K562 (cell line): ENCODE results near the gene HS6ST1. TPM values are rescaled to one million over a fixed set of nuclear protein-coding genes. Genes with fewer than 3 reads are reported as not detected.
A peak's percentile ranks its signal among the peaks of the same experiment; 100 is the strongest.

Source experiments
- ATAC-seq: fragments of 200-7000 bp; cut with Tn5 transposase; 3 replicates; pipeline ENCODE4 v1.9.1; 2020; ENCODE audit warnings: moderate library complexity
- BruUV-seq: library from RNA; stranded (reverse); fragments of 400-500 nt; replicated peaks from 2 replicates; lab custom pipeline; 2021; lab: Mats Ljungman, UMichigan
- CTCF ChIA-PET: fragments of 300-600 bp; formaldehyde crosslinking; extraction: SDS; loops from one replicate; lab custom pipeline; 2021; ENCODE audit warnings: low intra/inter-chr PET ratio; lab: Yijun Ruan, JAX
- POLR2A ChIA-PET: fragments of 300-600, 350-650 bp; sonication (Branson Sonifier 250); formaldehyde crosslinking; extraction: SDS; loops from one replicate; lab custom pipeline; 2021; ENCODE audit warnings: antibody characterized with exemption, inconsistent platforms; lab: Yijun Ruan, JAX
- DNase-seq, 4 experiments: peaks; one replicate each; pipeline versions ENCODE4 v3.0.0 to v3.0.0-alpha.2; 2011 to 2018; ENCODE audit warnings: low spot score in 3 of 4, mixed read lengths in 3 of 4; ENCODE audit errors: extremely low read depth in 1 of 4
- FAIRE-seq: peaks from 2 replicates; lab custom pipeline; 2011; peaks lifted over from hg19 to GRCh38; lab: Jason Lieb, UNC
- H2AFZ ChIP-seq: 2 replicates; pipeline ENCODE4 v1.6.0; 2011; ENCODE audit warnings: low read depth, low read length, control low read depth, inconsistent platforms
- H3K27ac ChIP-seq: fragments of 200-600 bp; 3 replicates; pipeline ENCODE4 v1.8.0; 2011; ENCODE audit warnings: low read depth, mild to moderate bottlenecking, control low read depth, inconsistent platforms, low read length, moderate library complexity, mixed read lengths; ENCODE audit errors: extremely low read depth
- H3K27me3 ChIP-seq, 2 experiments: fragments of 300-600 bp in 1 of 2; 2 replicates in 1 of 2; 3 replicates in 1 of 2; pipeline versions ENCODE4 v1.6.0 to v1.8.0; 2011; ENCODE audit warnings: inconsistent platforms in 2 of 2, low read length in 2 of 2, mild to moderate bottlenecking in 1 of 2, mixed read lengths in 1 of 2, moderate library complexity in 1 of 2; ENCODE audit not compliant: control insufficient read depth in 2 of 2, insufficient read depth in 2 of 2
- H3K36me3 ChIP-seq: fragments of 300-600 bp; 3 replicates; pipeline ENCODE4 v1.8.0; 2011; ENCODE audit warnings: mild to moderate bottlenecking, low read length, inconsistent platforms; ENCODE audit not compliant: control insufficient read depth, insufficient read depth
- H3K4me1 ChIP-seq, 2 experiments: fragments of 200-600 bp in 1 of 2; replicated peaks in 1 of 2; 2 replicates in 1 of 2; 3 replicates in 1 of 2; pipeline versions ENCODE4 v1.5.1 to v1.8.0; 2011; ENCODE audit warnings: inconsistent platforms in 2 of 2, low read length in 2 of 2, mild to moderate bottlenecking in 1 of 2, mixed read lengths in 1 of 2, moderate library complexity in 1 of 2; ENCODE audit not compliant: control insufficient read depth in 2 of 2, insufficient read depth in 2 of 2
- H3K4me2 ChIP-seq: 2 replicates; pipeline ENCODE4 v1.6.1; 2011; ENCODE audit warnings: low read length, control low read depth, inconsistent platforms, mixed read lengths; ENCODE audit not compliant: insufficient read depth
- H3K4me3 ChIP-seq: fragments of 200-600 bp; sonication (generic), shearing (Covaris generic); 2 replicates; pipeline ENCODE4 v1.5.1; 2016; ENCODE audit warnings: control low read depth, inconsistent platforms
- H3K79me2 ChIP-seq: fragments of 200-600 bp; 3 replicates; pipeline ENCODE4 v1.8.0; 2011; ENCODE audit warnings: low read length, inconsistent platforms; ENCODE audit not compliant: control insufficient read depth, insufficient read depth
- H3K9ac ChIP-seq, 2 experiments: 2 replicates each; pipeline versions ENCODE4 v1.6.0 to v1.6.1; 2011; ENCODE audit warnings: low read depth in 2 of 2, low read length in 2 of 2, control low read depth in 1 of 2, inconsistent platforms in 1 of 2, mild to moderate bottlenecking in 1 of 2, mixed read lengths in 1 of 2; ENCODE audit not compliant: insufficient read depth in 1 of 2
- H3K9me1 ChIP-seq: one replicate; pipeline ENCODE4 v1.6.0; 2011; ENCODE audit warnings: inconsistent platforms, mild to moderate bottlenecking, low read length, moderate library complexity; ENCODE audit not compliant: control insufficient read depth, insufficient read depth
- H3K9me3 ChIP-seq: replicated peaks from 2 replicates; pipeline ENCODE4 v1.5.1; 2011; ENCODE audit warnings: low read depth, low read length, inconsistent platforms; ENCODE audit not compliant: control insufficient read depth, insufficient read depth
- H4K20me1 ChIP-seq: replicated peaks from 2 replicates; pipeline ENCODE4 v1.6.1; 2011; ENCODE audit warnings: low read length, inconsistent platforms, mixed read lengths; ENCODE audit not compliant: control insufficient read depth, insufficient read depth
- CREBBP ChIP-seq: IDR thresholded peaks from one replicate; pipeline ENCODE4 v1.6.1; 2012; ENCODE audit warnings: low read depth, mild to moderate bottlenecking, control low read depth, inconsistent platforms, low read length
- HMBOX1 ChIP-seq: sonication (generic); IDR thresholded peaks from 2 replicates; pipeline ENCODE4 v1.6.1; 2016
- NCOA2 ChIP-seq, 2 experiments: fragments of 450-650 bp; IDR thresholded peaks; 2 replicates each; pipeline ENCODE4 v1.6.1; 2018; ENCODE audit warnings: mild to moderate bottlenecking in 2 of 2, moderate library complexity in 1 of 2; ENCODE audit not compliant: partially characterized antibody in 2 of 2
- PHF8 ChIP-seq: fragments of 200-600 bp; sonication (generic); IDR thresholded peaks from 2 replicates; pipeline ENCODE4 v1.6.1; 2012; ENCODE audit warnings: mixed run types, mild to moderate bottlenecking, inconsistent platforms, low read length, moderate library complexity, borderline replicate concordance
- POLR3A ChIP-seq: IDR thresholded peaks from 2 replicates; pipeline ENCODE4 v1.6.1; 2011; ENCODE audit warnings: borderline replicate concordance, mild to moderate bottlenecking, moderate library complexity; ENCODE audit not compliant: insufficient read length, insufficient read depth; ENCODE audit errors: extremely low read depth
- PTBP1 ChIP-seq: fragments of 200-400 bp; formaldehyde crosslinking; IDR thresholded peaks from 2 replicates; pipeline ENCODE4 v1.6.1; 2017; ENCODE audit warnings: low read depth, low read length
- ZBTB26 ChIP-seq: fragments of 450-650 bp; formaldehyde crosslinking; IDR thresholded peaks from 2 replicates; pipeline ENCODE4 v1.4.0; 2022; ENCODE audit warnings: missing genetic modification characterization
- ZNF146 ChIP-seq: IDR thresholded peaks from one replicate; pipeline ENCODE4 v1.6.1; 2018; ENCODE audit warnings: missing compliant biosample characterization; ENCODE audit not compliant: unreplicated experiment
- ZNF212 ChIP-seq: fragments of 450-650 bp; formaldehyde crosslinking; IDR thresholded peaks from 2 replicates; pipeline ENCODE4 v1.4.0; 2020; ENCODE audit warnings: mild to moderate bottlenecking
- ZNF76 ChIP-seq: fragments of 250-450 bp; sonication (Bioruptor Pico); IDR thresholded peaks from 2 replicates; pipeline ENCODE4 v1.4.0; 2020; ENCODE audit warnings: mild to moderate bottlenecking, moderate library complexity, borderline replicate concordance
- ZNF766 ChIP-seq: fragments of 200-800 bp; sonication (Bioruptor generic); conservative IDR thresholded peaks from 2 replicates; pipeline ENCODE4 v1.6.1; 2016; ENCODE audit warnings: missing genetic modification characterization, missing compliant biosample characterization
- WGBS: fragments of 100-300 bp; shearing (Covaris generic); methylation state at CpG from one replicate; pipeline ENCODE4 v1.1.6; 2016; ENCODE audit warnings: low coverage, mixed read lengths; ENCODE audit not compliant: insufficient coverage; ENCODE audit errors: missing lambda C conversion rate; 5-methylcytosine and 5-hydroxymethylcytosine counted together
- in situ Hi-C: fragments of 300-500 bp; cut with MboI; formaldehyde crosslinking; loops from 4 replicates; pipeline ENCODE4 v1.15.0; 2018; ENCODE audit warnings: inconsistent platforms, mixed read lengths
- intact Hi-C: fragments of 100-400 bp; cut with micrococcal nuclease; formaldehyde crosslinking; loops from 2 replicates; pipeline ENCODE4 v1.14.2; 2022
- polyA plus RNA-seq, 8 experiments: library from polyadenylated mRNA; depleted of rRNA in 4 of 8; stranded (reverse) in 5 of 8; unstranded in 3 of 8; fragments of >200 nt; fragmentation: Nextera tagmentation in 2 of 8; fragmentation: Illumina TruSeq in 1 of 8; extraction: Ambion mirVana in 2 of 8; extraction: Trizol in 1 of 8; gene quantifications; 2 replicates each; pipeline versions ENCODE4 v1.2.1 to v1.2.3, GENCODE V29; 2011 to 2014; ENCODE audit warnings: inconsistent platforms in 1 of 8, missing spikeins in 1 of 8
- total RNA-seq, 7 experiments: library from RNA; depleted of rRNA in 6 of 7; stranded (reverse); fragments of >200 nt in 6 of 7; fragmentation: Illumina TruSeq in 2 of 7; extraction: Trizol in 2 of 7; gene quantifications; 2 replicates each; pipeline versions ENCODE4 v1.2.1 to v1.2.3, GENCODE V29; 2011 to 2021; ENCODE audit warnings: low replicate concordance in 1 of 7
- TF ChIP-seq, protein P1 (sequence below): fragments of 450-650 bp; formaldehyde crosslinking; IDR thresholded peaks from 2 replicates; pipeline ENCODE4 v1.4.0; 2020; ENCODE audit warnings: mild to moderate bottlenecking, moderate library complexity
- TF ChIP-seq, protein P2 (sequence below): fragments of 450-650 bp; IDR thresholded peaks from 2 replicates; pipeline ENCODE4 v1.6.1; 2018; ENCODE audit not compliant: partially characterized antibody

HS6ST1 gene
- total and polyA plus RNA-seq, 9 of the 15 experiments (the other 6 are each of a cell fraction or from before 2014, with no cell fraction given) = 0.06 to 7.4 (median 3.8) TPM

GRCh38 chr2:128309280-128310093 is 9.2 kb downstream of the HS6ST1 start:
- FAIRE-seq (peak; percentile 67), DNase-seq (peak; percentile 68 to 75 (median 73))
- H3K4me3 ChIP-seq = no peak overlapping the region
- TF ChIP-seq, protein P1, sequence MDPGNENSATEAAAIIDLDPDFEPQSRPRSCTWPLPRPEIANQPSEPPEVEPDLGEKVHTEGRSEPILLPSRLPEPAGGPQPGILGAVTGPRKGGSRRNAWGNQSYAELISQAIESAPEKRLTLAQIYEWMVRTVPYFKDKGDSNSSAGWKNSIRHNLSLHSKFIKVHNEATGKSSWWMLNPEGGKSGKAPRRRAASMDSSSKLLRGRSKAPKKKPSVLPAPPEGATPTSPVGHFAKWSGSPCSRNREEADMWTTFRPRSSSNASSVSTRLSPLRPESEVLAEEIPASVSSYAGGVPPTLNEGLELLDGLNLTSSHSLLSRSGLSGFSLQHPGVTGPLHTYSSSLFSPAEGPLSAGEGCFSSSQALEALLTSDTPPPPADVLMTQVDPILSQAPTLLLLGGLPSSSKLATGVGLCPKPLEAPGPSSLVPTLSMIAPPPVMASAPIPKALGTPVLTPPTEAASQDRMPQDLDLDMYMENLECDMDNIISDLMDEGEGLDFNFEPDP (CRISPR knock-in tag) = no peak
- TF ChIP-seq PHF8 (no peak), ZNF76 (CRISPR knock-in tag) (no peak), HMBOX1 (no peak), POLR3A (no peak), ZNF146 (CRISPR knock-in tag) (no peak), ZNF766 (peak; percentile 71), PTBP1 (no peak), ZNF212 (CRISPR knock-in tag) (no peak), ZBTB26 (CRISPR knock-in tag) (no peak), CREBBP (no peak), NCOA2 (IDR thresholded peaks at IDR 0.05; ENCODE audit: partially characterized antibody in 2 of 2) (no peak)
- TF ChIP-seq, protein P2, sequence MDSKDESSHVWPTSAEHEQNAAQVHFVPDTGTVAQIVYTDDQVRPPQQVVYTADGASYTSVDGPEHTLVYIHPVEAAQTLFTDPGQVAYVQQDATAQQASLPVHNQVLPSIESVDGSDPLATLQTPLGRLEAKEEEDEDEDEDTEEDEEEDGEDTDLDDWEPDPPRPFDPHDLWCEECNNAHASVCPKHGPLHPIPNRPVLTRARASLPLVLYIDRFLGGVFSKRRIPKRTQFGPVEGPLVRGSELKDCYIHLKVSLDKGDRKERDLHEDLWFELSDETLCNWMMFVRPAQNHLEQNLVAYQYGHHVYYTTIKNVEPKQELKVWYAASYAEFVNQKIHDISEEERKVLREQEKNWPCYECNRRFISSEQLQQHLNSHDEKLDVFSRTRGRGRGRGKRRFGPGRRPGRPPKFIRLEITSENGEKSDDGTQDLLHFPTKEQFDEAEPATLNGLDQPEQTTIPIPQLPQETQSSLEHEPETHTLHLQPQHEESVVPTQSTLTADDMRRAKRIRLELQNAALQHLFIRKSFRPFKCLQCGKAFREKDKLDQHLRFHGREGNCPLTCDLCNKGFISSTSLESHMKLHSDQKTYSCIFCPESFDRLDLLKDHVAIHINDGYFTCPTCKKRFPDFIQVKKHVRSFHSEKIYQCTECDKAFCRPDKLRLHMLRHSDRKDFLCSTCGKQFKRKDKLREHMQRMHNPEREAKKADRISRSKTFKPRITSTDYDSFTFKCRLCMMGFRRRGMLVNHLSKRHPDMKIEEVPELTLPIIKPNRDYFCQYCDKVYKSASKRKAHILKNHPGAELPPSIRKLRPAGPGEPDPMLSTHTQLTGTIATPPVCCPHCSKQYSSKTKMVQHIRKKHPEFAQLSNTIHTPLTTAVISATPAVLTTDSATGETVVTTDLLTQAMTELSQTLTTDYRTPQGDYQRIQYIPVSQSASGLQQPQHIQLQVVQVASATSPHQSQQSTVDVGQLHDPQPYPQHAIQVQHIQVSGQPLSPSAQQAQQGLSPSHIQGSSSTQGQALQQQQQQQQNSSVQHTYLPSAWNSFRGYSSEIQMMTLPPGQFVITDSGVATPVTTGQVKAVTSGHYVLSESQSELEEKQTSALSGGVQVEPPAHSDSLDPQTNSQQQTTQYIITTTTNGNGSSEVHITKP = no peak

More at GRCh38 chr2:128309280-128310093, 9.2 kb downstream of the HS6ST1 start:
- CTCF ChIA-PET = no interaction called here
- Histone ChIP-seq H2AFZ (no peak overlapping the region), H3K79me2 (no peaks in the 10 kb centered on the region), H3K27me3 (no peaks in the 10 kb centered on the region), H3K9ac (peak overlapping the region in 1 of 2 experiments; percentile 71; a peak in 1 of 4 replicates), H3K4me1 (peaks cover 29 to 49% of the 10 kb centered on the region in 2 experiments), H4K20me1 (peaks cover 58% of the 10 kb centered on the region), H3K9me1 (peaks cover 6% of the 10 kb centered on the region), H3K9me3 (no peaks in the 10 kb centered on the region), H3K36me3 (no peaks in the 10 kb centered on the region), H3K27ac (no peak overlapping the region), H3K4me2 (no peak overlapping the region)
- in situ Hi-C loops = no loop called here
- POLR2A ChIA-PET = interaction anchor here (0.5 to 1.3 kb wide), 9 partner anchors 8 to 547 kb away, joined by 3 to 7 read pairs (median 3); partner anchors contain the start of gene UGGT1
- BruUV-seq = no TSS peak
- peak; percentile 67 for ATAC-seq
- WGBS = 27% methylated on average over 19 of the region's 19 CpGs
- intact Hi-C loops = loop anchor here (5.0 to 10.0 kb wide), 2 partner anchors 132 to 245 kb away; no protein-coding TSS in a partner anchor
